ENCODE measurements around the gene SDHB. TPM values are rescaled to one million over a fixed set of nuclear protein-coding genes. Genes with fewer than 3 reads are reported as not detected.

The SDHB gene
- total and polyA plus RNA-seq, 2 of the 13 experiments (the other 11 are each of a cell fraction or from before 2014, with no cell fraction given), result 136 to 142 TPM

GRCh38 chr1:17053685-17054410 is at the start of gene SDHB (continued):
- TF ChIP-seq, protein P1, sequence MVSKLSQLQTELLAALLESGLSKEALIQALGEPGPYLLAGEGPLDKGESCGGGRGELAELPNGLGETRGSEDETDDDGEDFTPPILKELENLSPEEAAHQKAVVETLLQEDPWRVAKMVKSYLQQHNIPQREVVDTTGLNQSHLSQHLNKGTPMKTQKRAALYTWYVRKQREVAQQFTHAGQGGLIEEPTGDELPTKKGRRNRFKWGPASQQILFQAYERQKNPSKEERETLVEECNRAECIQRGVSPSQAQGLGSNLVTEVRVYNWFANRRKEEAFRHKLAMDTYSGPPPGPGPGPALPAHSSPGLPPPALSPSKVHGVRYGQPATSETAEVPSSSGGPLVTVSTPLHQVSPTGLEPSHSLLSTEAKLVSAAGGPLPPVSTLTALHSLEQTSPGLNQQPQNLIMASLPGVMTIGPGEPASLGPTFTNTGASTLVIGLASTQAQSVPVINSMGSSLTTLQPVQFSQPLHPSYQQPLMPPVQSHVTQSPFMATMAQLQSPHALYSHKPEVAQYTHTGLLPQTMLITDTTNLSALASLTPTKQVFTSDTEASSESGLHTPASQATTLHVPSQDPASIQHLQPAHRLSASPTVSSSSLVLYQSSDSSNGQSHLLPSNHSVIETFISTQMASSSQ (IDR thresholded peaks at IDR 0.05; ENCODE audit: low read depth), result no peak
- TF ChIP-seq, protein P1 (CRISPR knock-in tag; IDR thresholded peaks at IDR 0.05; ENCODE audit: borderline replicate concordance), result no peak
- TF ChIP-seq XBP1 (CRISPR knock-in tag; IDR thresholded peaks at IDR 0.05) (no peak), ZHX2 (IDR thresholded peaks at IDR 0.05; ENCODE audit: low read depth) (peak; percentile 74), ZHX2 (CRISPR knock-in tag; IDR thresholded peaks at IDR 0.05; ENCODE audit: borderline replicate concordance) (no peak), ZFY (CRISPR knock-in tag; IDR thresholded peaks at IDR 0.05) (peak; percentile 76), NONO (IDR thresholded peaks at IDR 0.05) (no peak), NONO (CRISPR knock-in tag; conservative IDR thresholded peaks at IDR 0.05) (peak; percentile 80; the same call in 1 of the 2 replicates), SATB2 (CRISPR knock-in tag; IDR thresholded peaks at IDR 0.05) (no peak), ZNF724P (CRISPR knock-in tag; IDR thresholded peaks at IDR 0.05; ENCODE audit: borderline replicate concordance) (no peak), KAT8 (CRISPR knock-in tag; IDR thresholded peaks at IDR 0.05) (peak; percentile 94)
- TF ChIP-seq, protein P2, sequence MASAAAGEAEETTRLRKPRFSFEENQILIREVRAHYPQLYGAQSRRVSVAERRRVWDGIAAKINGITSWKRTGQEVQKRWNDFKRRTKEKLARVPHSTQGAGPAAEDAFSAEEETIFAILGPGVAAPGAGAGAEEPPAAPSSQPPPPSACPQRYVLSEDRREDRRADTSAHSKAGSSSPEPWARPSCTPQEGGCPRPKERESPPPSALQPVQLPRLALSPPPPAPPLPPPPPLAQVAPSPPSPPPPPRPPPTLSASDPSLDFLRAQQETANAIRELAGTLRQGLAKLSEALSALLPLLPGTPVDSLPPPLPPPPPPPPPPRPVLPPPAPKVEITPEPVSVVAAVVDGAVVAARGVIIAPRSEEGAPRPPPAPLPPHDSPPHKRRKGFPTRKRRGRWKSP (CRISPR knock-in tag; IDR thresholded peaks at IDR 0.05), result no peak
- TF ChIP-seq, protein P3, sequence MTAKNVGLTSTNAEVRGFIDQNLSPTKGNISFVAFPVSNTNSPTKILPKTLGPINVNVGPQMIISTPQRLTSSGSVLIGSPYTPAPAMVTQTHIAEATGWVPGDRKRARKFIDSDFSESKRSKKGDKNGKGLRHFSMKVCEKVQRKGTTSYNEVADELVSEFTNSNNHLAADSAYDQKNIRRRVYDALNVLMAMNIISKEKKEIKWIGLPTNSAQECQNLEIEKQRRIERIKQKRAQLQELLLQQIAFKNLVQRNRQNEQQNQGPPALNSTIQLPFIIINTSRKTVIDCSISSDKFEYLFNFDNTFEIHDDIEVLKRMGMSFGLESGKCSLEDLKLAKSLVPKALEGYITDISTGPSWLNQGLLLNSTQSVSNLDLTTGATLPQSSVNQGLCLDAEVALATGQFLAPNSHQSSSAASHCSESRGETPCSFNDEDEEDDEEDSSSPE (CRISPR knock-in tag; IDR thresholded peaks at IDR 0.05), result peak; percentile 58

All from HepG2 (cell line).